ENCODE measurements around the gene NOP58. TPM values are rescaled to one million over a fixed set of nuclear protein-coding genes. Genes with fewer than 3 reads are reported as not detected.
"Not testable (repeated sequence)": the region's sequence is repeated elsewhere in the genome, so short reads cannot be mapped to it uniquely, and the experiment has no call there.

Gene NOP58
- total RNA-seq, 1 experiment from 2014 or later: 136 TPM

GRCh38 chr2:202270487-202270886 lies 4.9 kb downstream of the NOP58 start:
- Histone ChIP-seq H3K79me2 (ENCODE audit: insufficient read depth, low read length) (peaks cover 99% of the 10 kb centered on the region), H3K27ac (ENCODE audit: low read depth, low read length) (no peak overlapping the region; the same call in 1 of the 2 replicates), H3K4me1 (ENCODE audit: control insufficient read depth in 1 of 2, insufficient read depth in 2 of 2, low read length in 2 of 2) (peaks cover 10 to 30% of the 10 kb centered on the region in 2 experiments), H3K4me3 (replicated peaks in 1 of 2; ENCODE audit: low read depth in 1 of 2, low read length in 2 of 2) (no peak overlapping the region), H4K20me1 (ENCODE audit: insufficient read depth) (peaks cover 69% of the 10 kb centered on the region), H3K9me2 (ENCODE audit: insufficient read depth) (no peaks in the 10 kb centered on the region), H3K4me2 (ENCODE audit: low read length) (no peak overlapping the region), H3K27me3 (ENCODE audit: insufficient read depth, low read length) (no peaks in the 10 kb centered on the region), H2AFZ (ENCODE audit: low read depth, low read length, poor library complexity, severe bottlenecking) (no peak overlapping the region), H3K36me3 (ENCODE audit: control insufficient read depth in 1 of 2, insufficient read depth in 2 of 2, low read length in 2 of 2) (peaks cover 5 to 17% of the 10 kb centered on the region in 2 experiments; a peak in 3 of 4 replicates), H3K9me3 (ENCODE audit: control insufficient read depth in 1 of 2, insufficient read depth in 1 of 2, low read depth in 1 of 2, low read length in 2 of 2) (no peaks in the 10 kb centered on the region), H3K9ac (ENCODE audit: low read length) (no peak overlapping the region)
- ATAC-seq (no peak), DNase-seq (ENCODE audit: low read depth, low spot score) (no peak)
- BruUV-seq (replicated peaks): no TSS peak
- CTCF ChIA-PET: no interaction called here
- POLR2A ChIA-PET: no interaction called here
- TF ChIP-seq CBX3 (IDR thresholded peaks at IDR 0.05; ENCODE audit: low read depth): no peak
- TF ChIP-seq TCF7L2 (IDR thresholded peaks at IDR 0.05; ENCODE audit: borderline replicate concordance, extremely low read depth, insufficient read depth, insufficient read length): no peak
- no peak for TF ChIP-seq ATF3 (IDR thresholded peaks at IDR 0.05)
- RAD21 ChIA-PET (ENCODE audit: low non-redundant PET in 1 of 2, low total read pairs in 2 of 2, uncharacterized antibody in 2 of 2, unreplicated experiment in 2 of 2): no interaction called here
- intact Hi-C loops (cut with micrococcal nuclease): no loop called here

GRCh38 chr2:202276078-202276720 lies 10.6 kb downstream of the NOP58 start:
- POLR2A ChIA-PET: interaction anchor here (0.6 kb wide), 1 partner anchor 422 kb away, joined by 6 read pairs; no protein-coding TSS in a partner anchor
- H3K9me3 ChIP-seq (ENCODE audit: control insufficient read depth in 1 of 2, insufficient read depth in 1 of 2, low read depth in 1 of 2, low read length in 2 of 2); ATAC-seq; H3K9me2 ChIP-seq (ENCODE audit: insufficient read depth); BruUV-seq (replicated peaks); intact Hi-C loops (cut with micrococcal nuclease); H3K27me3 ChIP-seq (ENCODE audit: insufficient read depth, low read length); RAD21 ChIA-PET (ENCODE audit: low non-redundant PET in 1 of 2, low total read pairs in 2 of 2, uncharacterized antibody in 2 of 2, unreplicated experiment in 2 of 2); H3K4me2 ChIP-seq (ENCODE audit: low read length); H2AFZ ChIP-seq (ENCODE audit: low read depth, low read length, poor library complexity, severe bottlenecking); H3K4me1 ChIP-seq (ENCODE audit: control insufficient read depth in 1 of 2, insufficient read depth in 2 of 2, low read length in 2 of 2); H3K4me3 ChIP-seq (replicated peaks in 1 of 2; ENCODE audit: low read depth in 1 of 2, low read length in 2 of 2); H3K27ac ChIP-seq (ENCODE audit: low read depth, low read length); CTCF ChIA-PET; DNase-seq (ENCODE audit: low read depth, low spot score); H3K9ac ChIP-seq (ENCODE audit: low read length): not testable (repeated sequence)
- Histone ChIP-seq H3K79me2 (ENCODE audit: insufficient read depth, low read length) (peaks cover 99% of the 10 kb centered on the region), H3K36me3 (ENCODE audit: control insufficient read depth in 1 of 2, insufficient read depth in 2 of 2, low read length in 2 of 2) (peaks cover 38 to 58% of the 10 kb centered on the region in 2 experiments), H4K20me1 (ENCODE audit: insufficient read depth) (peaks cover 61% of the 10 kb centered on the region; the same call in 1 of the 2 replicates)

All from HCT116 (cell line).